ENCODE results near the gene OR10X1. TPM values are rescaled to one million over a fixed set of nuclear protein-coding genes. Genes with fewer than 3 reads are reported as not detected.

OR10X1 gene
- total RNA-seq, 3 donors from 2014 or later, result not detected

GRCh38 chr1:158564608-158565007, 15.1 kb downstream of the OR10X1 start:
- ATAC-seq, result no peak
- intact Hi-C loops (cut with DNase I, micrococcal nuclease), result no loop called here
- no peak for TF ChIP-seq CTCF (IDR thresholded peaks at IDR 0.05)

GRCh38 chr1:158563853-158564252, 15.8 kb downstream of the OR10X1 start:
- H3K4me1 ChIP-seq (ENCODE audit: low read depth), result no peaks in the 10 kb centered on the region
- no peaks in the 10 kb centered on the region for H3K9me3 ChIP-seq
- no peak overlapping the region for H3K4me3 ChIP-seq
- no peak for TF ChIP-seq CTCF (IDR thresholded peaks at IDR 0.05)
- no peak for ATAC-seq
- no peaks in the 10 kb centered on the region for H3K36me3 ChIP-seq (ENCODE audit: low read depth)
- no peak for DNase-seq
- intact Hi-C loops (cut with DNase I, micrococcal nuclease), result no loop called here

More at GRCh38 chr1:158564608-158565007, 15.1 kb downstream of the OR10X1 start:
- no peak for DNase-seq
- Histone ChIP-seq H3K4me3 (no peak overlapping the region), H3K36me3 (ENCODE audit: low read depth) (no peaks in the 10 kb centered on the region), H3K4me1 (ENCODE audit: low read depth) (no peaks in the 10 kb centered on the region), H3K9me3 (no peaks in the 10 kb centered on the region)

GRCh38 chr1:158559696-158560095, 20.0 kb downstream of the OR10X1 start:
- no peak overlapping the region for H3K4me3 ChIP-seq
- intact Hi-C loops (cut with DNase I, micrococcal nuclease), result no loop called here
- no peaks in the 10 kb centered on the region for H3K36me3 ChIP-seq (ENCODE audit: low read depth)
- TF ChIP-seq CTCF (IDR thresholded peaks at IDR 0.05), result no peak
- no peaks in the 10 kb centered on the region for H3K9me3 ChIP-seq
- DNase-seq (no peak), ATAC-seq (no peak)
- no peaks in the 10 kb centered on the region for H3K4me1 ChIP-seq (ENCODE audit: low read depth)

GRCh38 chr1:158554352-158554751, 25.3 kb downstream of the OR10X1 start, which contains the start of gene OR6Y1:
OR6Y1 (minus strand) TSS chr1:158554405; CDS start chr1:158548105, 6,300 bp downstream.
- Histone ChIP-seq H3K36me3 (ENCODE audit: low read depth) (no peaks in the 10 kb centered on the region), H3K4me1 (ENCODE audit: low read depth) (no peaks in the 10 kb centered on the region), H3K9me3 (no peaks in the 10 kb centered on the region), H3K4me3 (no peak within 1 kb of the TSS)
- DNase-seq (no peak), ATAC-seq (no peak)
- TF ChIP-seq CTCF (IDR thresholded peaks at IDR 0.05), result no peak
- intact Hi-C loops (cut with DNase I, micrococcal nuclease), result no loop called here

- no peak for TF ChIP-seq CTCF (IDR thresholded peaks at IDR 0.05)
- intact Hi-C loops (cut with DNase I, micrococcal nuclease), result no loop called here
- Histone ChIP-seq H3K4me3 (no peak overlapping the region), H3K4me1 (ENCODE audit: low read depth) (no peaks in the 10 kb centered on the region), H3K36me3 (ENCODE audit: low read depth) (no peaks in the 10 kb centered on the region), H3K9me3 (no peaks in the 10 kb centered on the region)
- DNase-seq (no peak), ATAC-seq (no peak)
Observed at GRCh38 chr1:158552296-158552695, 27.4 kb downstream of the OR10X1 start.

- DNase-seq (no peak), ATAC-seq (no peak)
- Histone ChIP-seq H3K4me1 (ENCODE audit: low read depth) (no peaks in the 10 kb centered on the region), H3K36me3 (ENCODE audit: low read depth) (no peaks in the 10 kb centered on the region), H3K4me3 (no peak overlapping the region), H3K9me3 (no peaks in the 10 kb centered on the region)
- intact Hi-C loops (cut with DNase I, micrococcal nuclease), result no loop called here
- TF ChIP-seq CTCF (IDR thresholded peaks at IDR 0.05), result no peak
Observed at GRCh38 chr1:158547533-158547932, 32.2 kb downstream of the OR10X1 start.
